ENCODE results near the gene MSRB3.

Gene MSRB3

GRCh38 chr12:65508276-65509035 lies 230.0 kb downstream of the MSRB3 start:
- no peak for TF ChIP-seq CTCF (IDR thresholded peaks at IDR 0.05; ENCODE audit: poor library complexity, severe bottlenecking)
- H3K27ac ChIP-seq (ENCODE audit: poor library complexity, severe bottlenecking), result no peak overlapping the region
- ATAC-seq (ENCODE audit: low read depth), result no peak

GRCh38 chr12:65510007-65510406 lies 231.5 kb downstream of the MSRB3 start:
- Histone ChIP-seq H3K27ac (ENCODE audit: poor library complexity, severe bottlenecking) (no peak overlapping the region), H3K36me3 (ENCODE audit: low read depth) (no peaks in the 10 kb centered on the region), H3K9me3 (ENCODE audit: severe bottlenecking) (no peaks in the 10 kb centered on the region), H3K4me1 (ENCODE audit: insufficient read depth, poor library complexity, severe bottlenecking) (no peaks in the 10 kb centered on the region), H3K4me3 (ENCODE audit: severe bottlenecking) (no peak overlapping the region), H3K27me3 (ENCODE audit: insufficient read depth, poor library complexity, severe bottlenecking) (no peaks in the 10 kb centered on the region)
- ATAC-seq (ENCODE audit: low read depth), result no peak
- no peak for DNase-seq (ENCODE audit: low spot score)
- no peak for TF ChIP-seq CTCF (IDR thresholded peaks at IDR 0.05; ENCODE audit: poor library complexity, severe bottlenecking)

More at GRCh38 chr12:65508276-65509035, 230.0 kb downstream of the MSRB3 start:
- H3K36me3 ChIP-seq (ENCODE audit: low read depth), result no peaks in the 10 kb centered on the region
- no peaks in the 10 kb centered on the region for H3K4me1 ChIP-seq (ENCODE audit: insufficient read depth, poor library complexity, severe bottlenecking)
- no peak for DNase-seq (ENCODE audit: low spot score)
- no peaks in the 10 kb centered on the region for H3K27me3 ChIP-seq (ENCODE audit: insufficient read depth, poor library complexity, severe bottlenecking)
- H3K4me3 ChIP-seq (ENCODE audit: severe bottlenecking), result no peak overlapping the region
- H3K9me3 ChIP-seq (ENCODE audit: severe bottlenecking), result no peaks in the 10 kb centered on the region

GRCh38 chr12:65510584-65511050 lies 232.1 kb downstream of the MSRB3 start:
- H3K9me3 ChIP-seq (ENCODE audit: severe bottlenecking), result no peaks in the 10 kb centered on the region
- DNase-seq (ENCODE audit: low spot score), result no peak
- no peak overlapping the region for H3K27ac ChIP-seq (ENCODE audit: poor library complexity, severe bottlenecking)

GRCh38 chr12:65511134-65511834 lies 232.8 kb downstream of the MSRB3 start:
- DNase-seq (ENCODE audit: low spot score) (no peak), ATAC-seq (ENCODE audit: low read depth) (no peak)
- Histone ChIP-seq H3K27me3 (ENCODE audit: insufficient read depth, poor library complexity, severe bottlenecking) (no peaks in the 10 kb centered on the region), H3K36me3 (ENCODE audit: low read depth) (no peaks in the 10 kb centered on the region), H3K9me3 (ENCODE audit: severe bottlenecking) (no peaks in the 10 kb centered on the region), H3K27ac (ENCODE audit: poor library complexity, severe bottlenecking) (no peak overlapping the region), H3K4me3 (ENCODE audit: severe bottlenecking) (no peak overlapping the region), H3K4me1 (ENCODE audit: insufficient read depth, poor library complexity, severe bottlenecking) (no peaks in the 10 kb centered on the region)
- TF ChIP-seq CTCF (IDR thresholded peaks at IDR 0.05; ENCODE audit: poor library complexity, severe bottlenecking), result no peak

More at GRCh38 chr12:65510584-65511050, 232.1 kb downstream of the MSRB3 start:
- Histone ChIP-seq H3K4me3 (ENCODE audit: severe bottlenecking) (no peak overlapping the region), H3K27me3 (ENCODE audit: insufficient read depth, poor library complexity, severe bottlenecking) (no peaks in the 10 kb centered on the region), H3K36me3 (ENCODE audit: low read depth) (no peaks in the 10 kb centered on the region), H3K4me1 (ENCODE audit: insufficient read depth, poor library complexity, severe bottlenecking) (no peaks in the 10 kb centered on the region)
- ATAC-seq (ENCODE audit: low read depth), result no peak
- no peak for TF ChIP-seq CTCF (IDR thresholded peaks at IDR 0.05; ENCODE audit: poor library complexity, severe bottlenecking)
